SK-N-SH (cell line): ENCODE measurements around the gene B3GALT5. TPM values are rescaled to one million over a fixed set of nuclear protein-coding genes. Genes with fewer than 3 reads are reported as not detected.
A peak's percentile ranks its signal among the peaks of the same experiment; 100 is the strongest.

Experiments
- CTCF ChIA-PET: fragments of 300-600, 350-600 bp; formaldehyde crosslinking; extraction: SDS; loops from one replicate; lab custom pipeline; 2021; lab: Yijun Ruan, JAX
- POLR2A ChIA-PET: fragments of 350-600 bp; sonication (Branson Sonifier 250); formaldehyde crosslinking; extraction: SDS; loops from one replicate; lab custom pipeline; 2020; ENCODE audit warnings: antibody characterized with exemption, inconsistent platforms; lab: Yijun Ruan, JAX
- DNase-seq: peaks from one replicate; pipeline ENCODE4 v3.0.0; 2012
- H2AFZ ChIP-seq: fragments of 200-600 bp; sonication (generic); 2 replicates; pipeline ENCODE4 v1.8.1; 2016; ENCODE audit warnings: antibody characterized with exemption, mild to moderate bottlenecking, low read depth
- H3F3A ChIP-seq: fragments of 200-600 bp; sonication (generic); replicated peaks from 2 replicates; pipeline ENCODE3; 2016; ENCODE audit warnings: antibody characterized with exemption, mild to moderate bottlenecking; ENCODE audit not compliant: insufficient read depth
- H3K27ac ChIP-seq, 2 experiments: fragments of 200-500 bp in 1 of 2; fragments of 200-600 bp in 1 of 2; sonication (Bioruptor generic) in 1 of 2; sonication (generic), shearing (Covaris generic) in 1 of 2; 2 replicates each; pipeline versions ENCODE4 v1.5.1 to v1.6.1; 2014 to 2016; ENCODE audit warnings: low read depth in 2 of 2, inconsistent platforms in 1 of 2, low read length in 1 of 2, mild to moderate bottlenecking in 1 of 2, mixed read lengths in 1 of 2
- H3K27me3 ChIP-seq: fragments of 200-600 bp; sonication (generic), shearing (Covaris generic); 2 replicates; pipeline ENCODE4 v1.6.1; 2016; ENCODE audit warnings: mixed run types; ENCODE audit not compliant: insufficient read depth
- H3K36me3 ChIP-seq, 2 experiments: fragments of 200-500 bp in 1 of 2; fragments of 200-600 bp in 1 of 2; sonication (Bioruptor generic) in 1 of 2; sonication (generic) in 1 of 2; replicated peaks in 1 of 2; 2 replicates each; pipeline versions ENCODE3 to v1.5.1; 2014 to 2016; ENCODE audit warnings: low read length in 1 of 2, mild to moderate bottlenecking in 1 of 2; ENCODE audit not compliant: insufficient read depth in 2 of 2, control insufficient read depth in 1 of 2
- H3K4me1 ChIP-seq, 2 experiments: fragments of 200-500 bp in 1 of 2; fragments of 200-600 bp in 1 of 2; sonication (Bioruptor generic) in 1 of 2; sonication (generic), shearing (Covaris generic) in 1 of 2; 2 replicates each; pipeline versions ENCODE4 v1.5.1 to v1.6.1; 2014 to 2016; ENCODE audit warnings: low read depth in 1 of 2, low read length in 1 of 2, mixed run types in 1 of 2; ENCODE audit not compliant: insufficient read depth in 2 of 2, control insufficient read depth in 1 of 2
- H3K4me2 ChIP-seq: fragments of 200-600 bp; sonication (generic), shearing (Covaris generic); 2 replicates; pipeline ENCODE4 v1.6.1; 2017; ENCODE audit warnings: mixed run types
- H3K4me3 ChIP-seq, 2 experiments: fragments of 200-500 bp in 1 of 2; fragments of 200-600 bp in 1 of 2; sonication (Bioruptor generic) in 1 of 2; sonication (generic), shearing (Covaris generic) in 1 of 2; 2 replicates each; pipeline versions ENCODE4 v1.5.1 to v1.8.1; 2014 to 2016; ENCODE audit warnings: low read depth in 2 of 2, inconsistent platforms in 1 of 2, low read length in 1 of 2, mild to moderate bottlenecking in 1 of 2, mixed read lengths in 1 of 2, moderate library complexity in 1 of 2
- H3K79me2 ChIP-seq: fragments of 200-600 bp; sonication (generic); 2 replicates; pipeline ENCODE4 v1.8.1; 2017; ENCODE audit warnings: mild to moderate bottlenecking; ENCODE audit not compliant: insufficient read depth
- H3K9ac ChIP-seq: fragments of 200-600 bp; sonication (generic); 2 replicates; pipeline ENCODE4 v1.6.1; 2017; ENCODE audit warnings: mixed run types
- H3K9me2 ChIP-seq: fragments of 200-600 bp; sonication (generic); 2 replicates; pipeline ENCODE4 v1.6.1; 2017; ENCODE audit warnings: mixed run types
- H3K9me3 ChIP-seq: fragments of 200-600 bp; sonication (generic); 2 replicates; pipeline ENCODE4 v1.6.1; 2017; ENCODE audit warnings: mixed run types, mild to moderate bottlenecking, moderate library complexity
- H4K20me1 ChIP-seq: fragments of 200-600 bp; sonication (generic); 2 replicates; pipeline ENCODE4 v1.6.1; 2017; ENCODE audit warnings: mild to moderate bottlenecking, mixed run types; ENCODE audit not compliant: insufficient read depth
- ELF1 ChIP-seq: IDR thresholded peaks from 2 replicates; pipeline ENCODE4 v1.4.0; 2012
- EP300 ChIP-seq, 2 experiments: IDR thresholded peaks; 2 replicates each; pipeline versions ENCODE4 v1.4.0 to v1.6.1; 2012; ENCODE audit warnings: borderline replicate concordance in 1 of 2, low read depth in 1 of 2, low read length in 1 of 2
- FOSL2 ChIP-seq: IDR thresholded peaks from 2 replicates; pipeline ENCODE4 v1.4.0; 2012; ENCODE audit warnings: low read depth, mild to moderate bottlenecking, moderate library complexity, borderline replicate concordance
- GATA2 ChIP-seq: sonication (generic); formaldehyde crosslinking; IDR thresholded peaks from 2 replicates; pipeline ENCODE4 v1.5.0; 2020; ENCODE audit warnings: mild to moderate bottlenecking, missing genetic modification reagents
- JUND ChIP-seq: IDR thresholded peaks from 2 replicates; pipeline ENCODE4 v1.4.0; 2012
- RAD21 ChIP-seq: IDR thresholded peaks from 2 replicates; pipeline ENCODE4 v1.6.1; 2012; ENCODE audit warnings: mild to moderate bottlenecking, low read length
- RFX5 ChIP-seq: IDR thresholded peaks from 2 replicates; pipeline ENCODE4 v1.6.1; 2012; ENCODE audit warnings: mild to moderate bottlenecking, improper control_type of control experiment, low read length
- SIN3A ChIP-seq: IDR thresholded peaks from 2 replicates; pipeline ENCODE4 v1.6.1; 2012; ENCODE audit warnings: low read depth, mild to moderate bottlenecking, low read length, moderate library complexity, borderline replicate concordance
- SMC3 ChIP-seq: IDR thresholded peaks from 2 replicates; pipeline ENCODE4 v1.6.1; 2012; ENCODE audit warnings: low read depth, low read length, improper control_type of control experiment
- TCF12 ChIP-seq: IDR thresholded peaks from 2 replicates; pipeline ENCODE4 v1.4.0; 2012
- WGBS: methylation state at CpG from one replicate; pipeline ENCODE4 v1.1.6; 2017; ENCODE audit warnings: low lambda C conversion rate; 5-methylcytosine and 5-hydroxymethylcytosine counted together
- polyA plus RNA-seq, 3 experiments: library from polyadenylated mRNA; depleted of rRNA; stranded (reverse); fragments of >200 nt; gene quantifications; 2 replicates each; pipeline ENCODE4 v1.2.3, GENCODE V29; 2012
- TF ChIP-seq, protein P1 (sequence below): IDR thresholded peaks from 2 replicates; pipeline ENCODE4; 2012
- TF ChIP-seq, protein P2 (sequence below): IDR thresholded peaks from 2 replicates; pipeline ENCODE4 v1.6.1; 2012; ENCODE audit warnings: mild to moderate bottlenecking, low read depth, low read length, moderate library complexity
- TF ChIP-seq, protein P3 (sequence below): fragments of 150-350 bp; IDR thresholded peaks from 2 replicates; pipeline ENCODE4 v1.6.1; 2016; ENCODE audit warnings: mild to moderate bottlenecking, low read depth, low read length
- TF ChIP-seq, protein P4 (sequence below): fragments of 200-600 bp; sonication (generic); IDR thresholded peaks from 2 replicates; pipeline ENCODE4 v1.6.1; 2017; ENCODE audit warnings: antibody characterized with exemption, mild to moderate bottlenecking, moderate library complexity

The B3GALT5 gene
- polyA plus RNA-seq, 1 of the 3 experiments (the other 2 are of a cell fraction): 0.35 TPM

DNA sequence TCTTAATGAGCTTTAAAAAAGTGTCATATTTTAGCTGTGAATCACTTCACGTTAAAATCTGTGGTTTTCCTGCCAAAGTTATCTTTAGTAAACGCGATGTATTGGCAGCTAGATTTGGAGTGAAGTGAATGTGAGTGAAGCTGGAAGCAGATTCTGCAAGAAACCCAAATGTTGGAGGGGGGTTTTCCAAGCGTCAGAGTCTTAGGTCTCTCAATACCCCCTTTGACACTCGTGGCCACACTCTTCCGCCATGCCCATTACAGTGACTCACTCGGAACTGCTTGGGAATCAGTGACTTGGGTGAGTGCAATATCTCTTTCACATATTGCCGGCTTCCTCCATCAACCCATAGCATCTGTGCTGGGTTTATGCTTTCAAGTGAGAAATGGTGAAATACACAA lies 17.5 kb downstream of the B3GALT5 start:
- H3F3A ChIP-seq: peaks cover 19% of the 10 kb centered on the region
- no peaks in the 10 kb centered on the region for H3K27me3 ChIP-seq
- H3K4me1 ChIP-seq: peaks cover 0 to 19% of the 10 kb centered on the region in 2 experiments; a peak in 2 of 4 replicates
- CTCF ChIA-PET: interaction anchor here (3.3 kb wide), 1 partner anchor 111 kb away, joined by 14 read pairs; no protein-coding TSS in a partner anchor
- H3K9ac ChIP-seq: no peak overlapping the region; the same call in 1 of the 2 replicates
- H3K36me3 ChIP-seq: no peaks in the 10 kb centered on the region
- H3K4me3 ChIP-seq: no peak overlapping the region; a peak in 1 of 4 replicates
- peak overlapping the region in 1 of 2 experiments; percentile 19; a peak in 2 of 4 replicates for H3K27ac ChIP-seq
- no peaks in the 10 kb centered on the region for H4K20me1 ChIP-seq
- no peaks in the 10 kb centered on the region for H3K9me2 ChIP-seq
- H3K4me2 ChIP-seq: peak overlapping the region; percentile 48
- H3K9me3 ChIP-seq: no peaks in the 10 kb centered on the region
- no peaks in the 10 kb centered on the region for H3K79me2 ChIP-seq
- WGBS: 41% methylated on average over 8 of the region's 8 CpGs
- POLR2A ChIA-PET: no interaction called here
- 0 out of 2 replicates have a peak, but pooled peaks have one; percentile 32 for TF ChIP-seq TCF12
- TF ChIP-seq GATA2: no peak
- TF ChIP-seq, protein P1, sequence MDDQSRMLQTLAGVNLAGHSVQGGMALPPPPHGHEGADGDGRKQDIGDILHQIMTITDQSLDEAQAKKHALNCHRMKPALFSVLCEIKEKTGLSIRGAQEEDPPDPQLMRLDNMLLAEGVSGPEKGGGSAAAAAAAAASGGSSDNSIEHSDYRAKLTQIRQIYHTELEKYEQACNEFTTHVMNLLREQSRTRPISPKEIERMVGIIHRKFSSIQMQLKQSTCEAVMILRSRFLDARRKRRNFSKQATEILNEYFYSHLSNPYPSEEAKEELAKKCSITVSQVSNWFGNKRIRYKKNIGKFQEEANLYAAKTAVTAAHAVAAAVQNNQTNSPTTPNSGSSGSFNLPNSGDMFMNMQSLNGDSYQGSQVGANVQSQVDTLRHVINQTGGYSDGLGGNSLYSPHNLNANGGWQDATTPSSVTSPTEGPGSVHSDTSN: peak; percentile 61
- TF ChIP-seq, protein P2, sequence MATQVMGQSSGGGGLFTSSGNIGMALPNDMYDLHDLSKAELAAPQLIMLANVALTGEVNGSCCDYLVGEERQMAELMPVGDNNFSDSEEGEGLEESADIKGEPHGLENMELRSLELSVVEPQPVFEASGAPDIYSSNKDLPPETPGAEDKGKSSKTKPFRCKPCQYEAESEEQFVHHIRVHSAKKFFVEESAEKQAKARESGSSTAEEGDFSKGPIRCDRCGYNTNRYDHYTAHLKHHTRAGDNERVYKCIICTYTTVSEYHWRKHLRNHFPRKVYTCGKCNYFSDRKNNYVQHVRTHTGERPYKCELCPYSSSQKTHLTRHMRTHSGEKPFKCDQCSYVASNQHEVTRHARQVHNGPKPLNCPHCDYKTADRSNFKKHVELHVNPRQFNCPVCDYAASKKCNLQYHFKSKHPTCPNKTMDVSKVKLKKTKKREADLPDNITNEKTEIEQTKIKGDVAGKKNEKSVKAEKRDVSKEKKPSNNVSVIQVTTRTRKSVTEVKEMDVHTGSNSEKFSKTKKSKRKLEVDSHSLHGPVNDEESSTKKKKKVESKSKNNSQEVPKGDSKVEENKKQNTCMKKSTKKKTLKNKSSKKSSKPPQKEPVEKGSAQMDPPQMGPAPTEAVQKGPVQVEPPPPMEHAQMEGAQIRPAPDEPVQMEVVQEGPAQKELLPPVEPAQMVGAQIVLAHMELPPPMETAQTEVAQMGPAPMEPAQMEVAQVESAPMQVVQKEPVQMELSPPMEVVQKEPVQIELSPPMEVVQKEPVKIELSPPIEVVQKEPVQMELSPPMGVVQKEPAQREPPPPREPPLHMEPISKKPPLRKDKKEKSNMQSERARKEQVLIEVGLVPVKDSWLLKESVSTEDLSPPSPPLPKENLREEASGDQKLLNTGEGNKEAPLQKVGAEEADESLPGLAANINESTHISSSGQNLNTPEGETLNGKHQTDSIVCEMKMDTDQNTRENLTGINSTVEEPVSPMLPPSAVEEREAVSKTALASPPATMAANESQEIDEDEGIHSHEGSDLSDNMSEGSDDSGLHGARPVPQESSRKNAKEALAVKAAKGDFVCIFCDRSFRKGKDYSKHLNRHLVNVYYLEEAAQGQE: no peak
- TF ChIP-seq EP300 (IDR thresholded peaks at IDR 0.05; ENCODE audit: borderline replicate concordance in 1 of 2, low read depth in 1 of 2, low read length in 1 of 2): peak in 1 of 2 experiments; percentile 30; a peak in 1 of 4 replicates
- no peak for TF ChIP-seq RFX5
- no peak for TF ChIP-seq FOSL2
- no peak for TF ChIP-seq SIN3A
- TF ChIP-seq ELF1: no peak
- TF ChIP-seq JUND: peak; percentile 48
- no peak overlapping the region for H2AFZ ChIP-seq
- DNase-seq: no peak

DNA sequence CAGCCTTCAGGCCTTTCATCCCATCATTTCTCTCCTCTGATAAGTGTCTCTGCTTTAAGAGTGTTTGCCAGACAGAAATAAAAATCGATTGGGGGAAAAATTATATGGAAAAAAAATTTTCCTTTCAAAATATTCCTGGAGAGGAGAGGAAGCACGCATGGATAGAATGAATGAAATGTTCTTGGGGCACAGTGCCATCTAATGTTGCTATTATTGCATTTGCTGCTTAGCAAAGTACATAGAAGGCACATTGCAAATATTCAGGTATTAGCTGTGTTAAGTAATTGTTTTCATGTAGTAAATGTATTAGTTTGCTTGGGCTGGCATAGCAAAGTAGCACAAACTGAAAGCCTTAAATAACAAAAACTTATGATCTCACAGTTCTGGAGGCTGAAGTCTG lies 18.1 kb downstream of the B3GALT5 start:
- WGBS: 30% methylated on average over 2 of the region's 2 CpGs
- peak overlapping the region; percentile 48 for H3K4me2 ChIP-seq
- H3K9me3 ChIP-seq: no peaks in the 10 kb centered on the region
- no peak for DNase-seq
- no peak overlapping the region for H2AFZ ChIP-seq
- no peaks in the 10 kb centered on the region for H3K9me2 ChIP-seq
- H3K4me3 ChIP-seq: no peak overlapping the region
- TF ChIP-seq RAD21 (peak; percentile 37; the same call in 1 of the 2 replicates), SMC3 (0 out of 2 replicates have a peak, but pooled peaks have one; percentile 12)
- TF ChIP-seq, protein P3, sequence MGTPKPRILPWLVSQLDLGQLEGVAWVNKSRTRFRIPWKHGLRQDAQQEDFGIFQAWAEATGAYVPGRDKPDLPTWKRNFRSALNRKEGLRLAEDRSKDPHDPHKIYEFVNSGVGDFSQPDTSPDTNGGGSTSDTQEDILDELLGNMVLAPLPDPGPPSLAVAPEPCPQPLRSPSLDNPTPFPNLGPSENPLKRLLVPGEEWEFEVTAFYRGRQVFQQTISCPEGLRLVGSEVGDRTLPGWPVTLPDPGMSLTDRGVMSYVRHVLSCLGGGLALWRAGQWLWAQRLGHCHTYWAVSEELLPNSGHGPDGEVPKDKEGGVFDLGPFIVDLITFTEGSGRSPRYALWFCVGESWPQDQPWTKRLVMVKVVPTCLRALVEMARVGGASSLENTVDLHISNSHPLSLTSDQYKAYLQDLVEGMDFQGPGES: no peak
- TF ChIP-seq, protein P4, sequence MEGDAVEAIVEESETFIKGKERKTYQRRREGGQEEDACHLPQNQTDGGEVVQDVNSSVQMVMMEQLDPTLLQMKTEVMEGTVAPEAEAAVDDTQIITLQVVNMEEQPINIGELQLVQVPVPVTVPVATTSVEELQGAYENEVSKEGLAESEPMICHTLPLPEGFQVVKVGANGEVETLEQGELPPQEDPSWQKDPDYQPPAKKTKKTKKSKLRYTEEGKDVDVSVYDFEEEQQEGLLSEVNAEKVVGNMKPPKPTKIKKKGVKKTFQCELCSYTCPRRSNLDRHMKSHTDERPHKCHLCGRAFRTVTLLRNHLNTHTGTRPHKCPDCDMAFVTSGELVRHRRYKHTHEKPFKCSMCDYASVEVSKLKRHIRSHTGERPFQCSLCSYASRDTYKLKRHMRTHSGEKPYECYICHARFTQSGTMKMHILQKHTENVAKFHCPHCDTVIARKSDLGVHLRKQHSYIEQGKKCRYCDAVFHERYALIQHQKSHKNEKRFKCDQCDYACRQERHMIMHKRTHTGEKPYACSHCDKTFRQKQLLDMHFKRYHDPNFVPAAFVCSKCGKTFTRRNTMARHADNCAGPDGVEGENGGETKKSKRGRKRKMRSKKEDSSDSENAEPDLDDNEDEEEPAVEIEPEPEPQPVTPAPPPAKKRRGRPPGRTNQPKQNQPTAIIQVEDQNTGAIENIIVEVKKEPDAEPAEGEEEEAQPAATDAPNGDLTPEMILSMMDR: 0 out of 2 replicates have a peak, but pooled peaks have one; percentile 25
- TF ChIP-seq, all 33 proteins: peak for 3
- Histone ChIP-seq H3K27me3 (no peaks in the 10 kb centered on the region), H3K79me2 (no peaks in the 10 kb centered on the region), H3K36me3 (no peaks in the 10 kb centered on the region), H3K4me1 (peaks cover 0 to 19% of the 10 kb centered on the region in 2 experiments; a peak in 2 of 4 replicates), H3K9ac (no peak overlapping the region; the same call in 1 of the 2 replicates), H4K20me1 (no peaks in the 10 kb centered on the region), H3K27ac (peak overlapping the region in 1 of 2 experiments; percentile 19; a peak in 2 of 4 replicates), H3F3A (peaks cover 19% of the 10 kb centered on the region)
- POLR2A ChIA-PET: no interaction called here
- CTCF ChIA-PET: interaction anchor here (1.1 to 3.3 kb wide), 2 partner anchors 98 to 112 kb away, joined by 3 to 14 read pairs; no protein-coding TSS in a partner anchor
